Measurements from ENCODE around the gene PARVG. TPM values are rescaled to one million over a fixed set of nuclear protein-coding genes. Genes with fewer than 3 reads are reported as not detected.

Gene PARVG, protein sequence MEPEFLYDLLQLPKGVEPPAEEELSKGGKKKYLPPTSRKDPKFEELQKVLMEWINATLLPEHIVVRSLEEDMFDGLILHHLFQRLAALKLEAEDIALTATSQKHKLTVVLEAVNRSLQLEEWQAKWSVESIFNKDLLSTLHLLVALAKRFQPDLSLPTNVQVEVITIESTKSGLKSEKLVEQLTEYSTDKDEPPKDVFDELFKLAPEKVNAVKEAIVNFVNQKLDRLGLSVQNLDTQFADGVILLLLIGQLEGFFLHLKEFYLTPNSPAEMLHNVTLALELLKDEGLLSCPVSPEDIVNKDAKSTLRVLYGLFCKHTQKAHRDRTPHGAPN
- 10 to 100 TPM; 10.2 to 39.2 (median 26.2) TPM for total RNA-seq

- H3K27me3 ChIP-seq, result peaks cover 0 to 44% of the 10 kb centered on the region in 2 donors
- no peak for DNase-seq (ENCODE audit: low spot score in 2 of 2)
- no peaks in the 10 kb centered on the region for H3K4me1 ChIP-seq
- H3K4me3 ChIP-seq, result peak within 1 kb of the TSS; percentile 25 to 49 (median 39)
- intact Hi-C loops (cut with DNase I; ENCODE audit: low total_unique reads), result no loop called here
- H3K36me3 ChIP-seq, result no peaks in the 10 kb centered on the region
- peak within 1 kb of the TSS in 1 of 2 donors; percentile 43 for H3K27ac ChIP-seq
- TF ChIP-seq POLR2AphosphoS5 (IDR thresholded peaks at IDR 0.05) (no peak), POLR2A (IDR thresholded peaks at IDR 0.05) (no peak)
- TF ChIP-seq, protein P1, sequence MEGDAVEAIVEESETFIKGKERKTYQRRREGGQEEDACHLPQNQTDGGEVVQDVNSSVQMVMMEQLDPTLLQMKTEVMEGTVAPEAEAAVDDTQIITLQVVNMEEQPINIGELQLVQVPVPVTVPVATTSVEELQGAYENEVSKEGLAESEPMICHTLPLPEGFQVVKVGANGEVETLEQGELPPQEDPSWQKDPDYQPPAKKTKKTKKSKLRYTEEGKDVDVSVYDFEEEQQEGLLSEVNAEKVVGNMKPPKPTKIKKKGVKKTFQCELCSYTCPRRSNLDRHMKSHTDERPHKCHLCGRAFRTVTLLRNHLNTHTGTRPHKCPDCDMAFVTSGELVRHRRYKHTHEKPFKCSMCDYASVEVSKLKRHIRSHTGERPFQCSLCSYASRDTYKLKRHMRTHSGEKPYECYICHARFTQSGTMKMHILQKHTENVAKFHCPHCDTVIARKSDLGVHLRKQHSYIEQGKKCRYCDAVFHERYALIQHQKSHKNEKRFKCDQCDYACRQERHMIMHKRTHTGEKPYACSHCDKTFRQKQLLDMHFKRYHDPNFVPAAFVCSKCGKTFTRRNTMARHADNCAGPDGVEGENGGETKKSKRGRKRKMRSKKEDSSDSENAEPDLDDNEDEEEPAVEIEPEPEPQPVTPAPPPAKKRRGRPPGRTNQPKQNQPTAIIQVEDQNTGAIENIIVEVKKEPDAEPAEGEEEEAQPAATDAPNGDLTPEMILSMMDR (IDR thresholded peaks at IDR 0.05), result no peak
- no peaks in the 10 kb centered on the region for H3K9me3 ChIP-seq
These were observed at the start of gene PARVG for GRCh38 chr22:44180706-44181032. Gene PARVG (plus strand): TSS chr22:44180925. CDS start chr22:44183330, 2,405 bp downstream.

GRCh38 chr22:44131412-44131811 is 49.3 kb upstream of the PARVG start:
- H3K27ac ChIP-seq, result no peak overlapping the region
- H3K4me3 ChIP-seq, result no peak overlapping the region
- DNase-seq (ENCODE audit: low spot score in 2 of 2), result no peak
- H3K4me1 ChIP-seq, result no peaks in the 10 kb centered on the region
- TF ChIP-seq POLR2A (IDR thresholded peaks at IDR 0.05) (no peak), POLR2AphosphoS5 (IDR thresholded peaks at IDR 0.05) (no peak)
- TF ChIP-seq, protein P1 (IDR thresholded peaks at IDR 0.05), result no peak
- no peaks in the 10 kb centered on the region for H3K36me3 ChIP-seq
- H3K27me3 ChIP-seq, result no peaks in the 10 kb centered on the region
- intact Hi-C loops (cut with DNase I; ENCODE audit: low total_unique reads), result no loop called here
- H3K9me3 ChIP-seq, result peaks cover 5 to 7% of the 10 kb centered on the region in 2 donors

DNA sequence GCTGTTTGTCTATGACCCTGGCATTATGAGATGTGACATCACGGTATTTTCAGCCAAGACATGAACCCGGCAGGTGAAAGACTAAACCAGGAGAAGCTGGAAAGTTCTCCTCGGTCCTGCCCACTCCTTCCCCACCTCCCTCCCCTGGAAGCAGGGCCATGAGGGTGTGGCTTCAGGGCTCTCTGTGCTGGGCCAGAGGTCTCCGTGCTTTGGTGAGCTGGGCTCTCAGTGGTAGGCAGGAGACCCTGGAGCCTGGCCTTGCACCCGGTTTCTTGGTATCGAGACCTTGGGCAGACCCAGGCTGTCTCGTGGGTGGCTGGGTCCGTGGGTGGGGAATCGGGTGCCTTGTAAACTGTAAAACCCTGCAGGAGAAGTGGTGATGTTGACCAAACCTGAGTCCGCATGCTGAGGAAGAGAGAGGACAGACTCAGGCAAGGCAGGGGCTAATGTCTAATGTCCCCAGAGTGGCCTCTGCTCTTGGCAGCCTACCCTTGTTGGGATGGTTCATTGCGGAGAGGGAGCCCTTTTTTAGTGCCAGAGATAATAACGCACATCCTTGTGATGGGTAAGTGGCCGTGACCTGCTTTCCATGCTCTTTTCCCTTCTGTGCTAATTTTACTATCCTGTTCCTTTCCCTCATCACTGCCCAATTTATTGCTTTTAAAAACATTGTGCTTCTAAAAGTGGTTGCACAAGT is 48.6 kb upstream of the PARVG start:
- no peaks in the 10 kb centered on the region for H3K4me1 ChIP-seq
- no peaks in the 10 kb centered on the region for H3K36me3 ChIP-seq
- H3K4me3 ChIP-seq, result no peak overlapping the region
- peaks cover 3 to 6% of the 10 kb centered on the region in 2 donors for H3K9me3 ChIP-seq
- H3K27me3 ChIP-seq, result no peaks in the 10 kb centered on the region
- intact Hi-C loops (cut with DNase I; ENCODE audit: low total_unique reads), result no loop called here
- no peak overlapping the region for H3K27ac ChIP-seq
- no peak for DNase-seq (ENCODE audit: low spot score in 2 of 2)
- no peak for TF ChIP-seq POLR2AphosphoS5 (IDR thresholded peaks at IDR 0.05)

DNA sequence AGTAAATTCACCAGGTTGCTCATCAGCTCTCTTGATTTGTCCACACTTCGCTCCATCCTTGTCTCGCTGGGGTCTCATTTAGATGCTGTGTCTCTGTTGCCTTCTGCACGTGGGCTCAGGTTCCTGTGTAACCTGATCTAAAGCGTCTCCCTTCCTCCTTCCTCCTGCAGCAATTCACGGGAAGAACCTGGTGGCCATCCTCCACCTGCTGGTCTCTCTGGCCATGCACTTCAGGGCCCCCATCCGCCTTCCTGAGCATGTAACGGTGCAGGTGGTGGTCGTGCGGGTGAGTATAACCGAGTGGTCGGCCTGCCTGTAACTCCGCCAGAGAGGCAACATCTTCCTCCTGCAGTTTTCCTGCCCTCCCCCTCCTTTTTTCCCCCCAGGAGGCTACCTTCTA is 48.0 kb upstream of the PARVG start:
- Histone ChIP-seq H3K27me3 (no peaks in the 10 kb centered on the region), H3K4me3 (no peak overlapping the region), H3K36me3 (no peaks in the 10 kb centered on the region), H3K27ac (no peak overlapping the region), H3K4me1 (no peaks in the 10 kb centered on the region), H3K9me3 (peaks cover 8 to 12% of the 10 kb centered on the region in 2 donors)
- DNase-seq (ENCODE audit: low spot score in 2 of 2), result no peak
- TF ChIP-seq, protein P1 (IDR thresholded peaks at IDR 0.05), result no peak
- TF ChIP-seq POLR2A (IDR thresholded peaks at IDR 0.05), result no peak
- TF ChIP-seq POLR2AphosphoS5 (IDR thresholded peaks at IDR 0.05), result no peak
- intact Hi-C loops (cut with DNase I; ENCODE audit: low total_unique reads), result no loop called here

DNA sequence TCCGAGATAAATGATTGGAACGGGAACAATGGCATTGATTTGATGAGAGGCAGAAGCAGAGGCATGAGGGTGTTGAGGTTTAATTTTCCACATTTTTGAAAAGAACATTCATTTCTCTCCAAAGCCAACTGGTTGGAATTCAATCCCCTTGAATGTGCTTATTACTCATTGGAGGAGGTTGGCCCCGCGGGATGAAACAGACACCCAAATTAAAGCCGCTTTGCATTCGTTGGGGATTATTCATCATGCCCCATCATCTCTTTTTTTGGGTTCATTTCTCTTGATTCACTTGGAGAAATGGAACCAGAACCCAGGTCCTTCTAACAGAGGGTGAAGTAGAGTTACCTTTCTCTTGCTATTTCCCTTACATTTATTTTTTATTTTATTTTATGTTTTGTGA is 47.6 kb upstream of the PARVG start:
- DNase-seq (ENCODE audit: low spot score in 2 of 2), result no peak
- TF ChIP-seq POLR2AphosphoS5 (IDR thresholded peaks at IDR 0.05), result no peak
- TF ChIP-seq, protein P1 (IDR thresholded peaks at IDR 0.05), result no peak
- TF ChIP-seq POLR2A (IDR thresholded peaks at IDR 0.05), result no peak
- no peaks in the 10 kb centered on the region for H3K36me3 ChIP-seq
- H3K9me3 ChIP-seq, result peaks cover 13% of the 10 kb centered on the region in 2 donors
- no peak overlapping the region for H3K27ac ChIP-seq
- intact Hi-C loops (cut with DNase I; ENCODE audit: low total_unique reads), result no loop called here
- no peaks in the 10 kb centered on the region for H3K27me3 ChIP-seq
- no peaks in the 10 kb centered on the region for H3K4me1 ChIP-seq
- H3K4me3 ChIP-seq, result no peak overlapping the region

Measured in breast epithelium (tissue), 4 donors.